CD14-positive monocyte (primary cell): ENCODE data around the gene DNM2. TPM values are rescaled to one million over a fixed set of nuclear protein-coding genes. Genes with fewer than 3 reads are reported as not detected.
A peak's percentile ranks its signal among the peaks of the same experiment; 100 is the strongest.
"Not testable (repeated sequence)": the region's sequence is repeated elsewhere in the genome, so short reads cannot be mapped to it uniquely, and the experiment has no call there.

ENCODE experiments used
- DNase-seq, 3 donors: peaks; one replicate each; pipeline ENCODE4 v3.0.0-alpha.2; 2011 to 2022
- H2AFZ ChIP-seq: 2 replicates; pipeline ENCODE4 v1.6.0; 2012; ENCODE audit warnings: mild to moderate bottlenecking, low read depth, low read length, inconsistent platforms; ENCODE audit not compliant: insufficient read depth, poor library complexity, severe bottlenecking
- H3K27ac ChIP-seq, 2 donors: 1 replicate in 1 of 2; 2 replicates in 1 of 2; pipeline ENCODE4 v1.5.1; 2012 to 2013; ENCODE audit warnings: low read length in 2 of 2, control low read depth in 1 of 2, inconsistent platforms in 1 of 2, low read depth in 1 of 2, mild to moderate bottlenecking in 1 of 2
- H3K27me3 ChIP-seq, 2 donors: one replicate each; pipeline versions ENCODE4 v1.6.0 to v1.6.1; 2011 to 2013; ENCODE audit warnings: low read length in 2 of 2; ENCODE audit not compliant: control insufficient read depth in 2 of 2, insufficient read depth in 2 of 2
- H3K36me3 ChIP-seq, 2 donors: replicated peaks in 1 of 2; 1 replicate in 1 of 2; 2 replicates in 1 of 2; pipeline versions ENCODE4 v1.5.1 to v1.6.1; 2012 to 2013; ENCODE audit warnings: low read length in 2 of 2, control low read depth in 1 of 2, inconsistent platforms in 1 of 2, mild to moderate bottlenecking in 1 of 2; ENCODE audit not compliant: insufficient read depth in 2 of 2, control insufficient read depth in 1 of 2
- H3K4me1 ChIP-seq, 2 donors: 1 replicate in 1 of 2; 2 replicates in 1 of 2; pipeline versions ENCODE4 v1.5.1 to v1.6.1; 2012 to 2013; ENCODE audit warnings: low read length in 2 of 2, control low read depth in 1 of 2, inconsistent platforms in 1 of 2, mild to moderate bottlenecking in 1 of 2, moderate library complexity in 1 of 2; ENCODE audit not compliant: insufficient read depth in 2 of 2, control insufficient read depth in 1 of 2
- H3K4me2 ChIP-seq: replicated peaks from 2 replicates; pipeline ENCODE3; 2012; ENCODE audit warnings: low read length, moderate library complexity, mild to moderate bottlenecking; ENCODE audit not compliant: poor library complexity, severe bottlenecking; ENCODE audit errors: extremely low read depth
- H3K4me3 ChIP-seq, 3 experiments: fragments of 200-600 bp in 1 of 3; sonication (generic) in 1 of 3; replicated peaks in 1 of 3; 1 replicate in 2 of 3; 2 replicates in 1 of 3; pipeline ENCODE4 v1.5.1; 2011 to 2013; ENCODE audit warnings: low read length in 3 of 3, mild to moderate bottlenecking in 3 of 3, control low read depth in 2 of 3, low read depth in 2 of 3, inconsistent platforms in 1 of 3, moderate library complexity in 1 of 3
- H3K79me2 ChIP-seq: 2 replicates; pipeline ENCODE4 v1.6.0; 2012; ENCODE audit warnings: mild to moderate bottlenecking, control low read depth, inconsistent platforms, low read length, moderate library complexity; ENCODE audit not compliant: insufficient read depth
- H3K9ac ChIP-seq: 2 replicates; pipeline ENCODE4 v1.6.0; 2017; ENCODE audit warnings: low read length, mild to moderate bottlenecking; ENCODE audit not compliant: insufficient read depth, poor library complexity, severe bottlenecking
- H3K9me3 ChIP-seq, 2 donors: replicated peaks in 1 of 2; 1 replicate in 1 of 2; 2 replicates in 1 of 2; pipeline versions ENCODE4 v1.5.1 to v1.6.1; 2012 to 2013; ENCODE audit warnings: low read length in 2 of 2, control low read depth in 1 of 2; ENCODE audit not compliant: control insufficient read depth in 1 of 2, insufficient read depth in 1 of 2
- H4K20me1 ChIP-seq: 2 replicates; pipeline ENCODE4 v1.6.0; 2012; ENCODE audit warnings: mild to moderate bottlenecking, low read length, control low read depth, moderate library complexity; ENCODE audit not compliant: insufficient read depth
- H3K27ac Mint-ChIP-seq, 7 donors: one replicate each; pipeline ENCODE4 v1.8.0; 2020; ENCODE audit warnings: mild to moderate bottlenecking in 7 of 7, mixed read lengths in 7 of 7, moderate library complexity in 6 of 7, inconsistent platforms in 2 of 7
- H3K27me3 Mint-ChIP-seq, 3 donors: one replicate each; pipeline ENCODE4 v1.8.0; 2021 to 2022; ENCODE audit warnings: low read depth in 3 of 3, mild to moderate bottlenecking in 3 of 3, mixed read lengths in 3 of 3, moderate library complexity in 3 of 3, inconsistent platforms in 1 of 3
- H3K36me3 Mint-ChIP-seq, 2 donors: one replicate each; pipeline ENCODE4 v1.8.0; 2020; ENCODE audit warnings: mixed read lengths in 2 of 2, inconsistent platforms in 1 of 2, mild to moderate bottlenecking in 1 of 2
- H3K4me1 Mint-ChIP-seq: one replicate; pipeline ENCODE4 v1.8.0; 2020; ENCODE audit warnings: mild to moderate bottlenecking, mixed read lengths
- H3K4me3 Mint-ChIP-seq, 2 donors: one replicate each; pipeline ENCODE4 v1.8.0; 2020; ENCODE audit warnings: mild to moderate bottlenecking in 2 of 2, mixed read lengths in 2 of 2, moderate library complexity in 1 of 2
- H3K9me3 Mint-ChIP-seq, 7 donors: one replicate each; pipeline ENCODE4 v1.8.0; 2020 to 2022; ENCODE audit warnings: mixed read lengths in 7 of 7, mild to moderate bottlenecking in 6 of 7, moderate library complexity in 6 of 7, inconsistent platforms in 2 of 7
- WGBS: methylation state at CpG from one replicate; pipeline ENCODE4 v1.1.5; 2013; ENCODE audit warnings: missing lambda C conversion rate; ENCODE audit not compliant: insufficient coverage; 5-methylcytosine and 5-hydroxymethylcytosine counted together
- intact Hi-C, 2 donors: fragments of 100-400 bp; cut with micrococcal nuclease; formaldehyde crosslinking; loops; one replicate each; pipeline versions ENCODE4 v1.15.0 to v1.15.1; 2023
- polyA plus RNA-seq, 3 donors: library from polyadenylated mRNA; depleted of rRNA in 1 of 3; unstranded in 2 of 3; stranded (reverse) in 1 of 3; fragments of 300-500 nt in 2 of 3; fragments of >200 nt in 1 of 3; fragmentation: Illumina TruSeq in 2 of 3; gene quantifications; 1 replicate in 2 of 3; 2 replicates in 1 of 3; pipeline ENCODE4 v1.2.3, GENCODE V29; 2012 to 2021
- TF ChIP-seq, protein P1 (sequence below): fragments of 200-600 bp; IDR thresholded peaks from one replicate; pipeline ENCODE4 v1.8.0; 2022; ENCODE audit warnings: antibody characterized with exemption, mild to moderate bottlenecking

The DNM2 gene
- polyA plus RNA-seq, 3 donors: 53.0 to 186 (median 69.5) TPM

DNA sequence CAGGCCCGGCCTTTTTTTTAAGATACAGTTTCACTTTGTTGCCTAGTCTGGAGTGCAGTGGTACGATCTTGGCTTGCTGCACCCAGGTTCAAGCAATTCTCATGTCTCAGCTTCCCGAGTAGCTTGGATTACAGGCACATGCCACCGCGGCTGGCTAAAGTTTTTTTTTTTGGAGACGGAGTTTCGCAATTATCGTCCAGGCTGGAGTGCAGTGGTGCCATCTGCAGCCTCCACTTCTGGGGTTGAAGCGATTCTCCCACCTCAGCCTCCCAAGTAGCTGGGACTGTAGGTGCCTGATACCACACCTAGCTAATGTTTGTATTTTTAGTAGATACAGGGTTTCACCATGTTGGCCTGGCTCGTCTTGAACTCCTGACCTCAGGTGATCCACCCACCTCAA lies 148.6 kb downstream of the DNM2 start:
- Histone ChIP-seq H3K9me3 (no peaks in the 10 kb centered on the region), H3K27me3 (no peaks in the 10 kb centered on the region), H3K79me2 (peaks cover 16% of the 10 kb centered on the region), H4K20me1 (peaks cover 17% of the 10 kb centered on the region), H3K27ac (peak overlapping the region in 1 of 2 donors; percentile 26), H3K4me3 (no peak overlapping the region), H2AFZ (no peak overlapping the region), H3K4me1 (peaks cover 43 to 74% of the 10 kb centered on the region in 2 donors), H3K4me2 (no peak overlapping the region), H3K36me3 (peaks cover 25 to 26% of the 10 kb centered on the region in 2 donors), H3K9ac (no peak overlapping the region)
- peaks cover 35 to 52% of the 10 kb centered on the region in 2 donors for H3K36me3 Mint-ChIP-seq
- peaks cover 47% of the 10 kb centered on the region for H3K4me1 Mint-ChIP-seq
- TF ChIP-seq, protein P1, sequence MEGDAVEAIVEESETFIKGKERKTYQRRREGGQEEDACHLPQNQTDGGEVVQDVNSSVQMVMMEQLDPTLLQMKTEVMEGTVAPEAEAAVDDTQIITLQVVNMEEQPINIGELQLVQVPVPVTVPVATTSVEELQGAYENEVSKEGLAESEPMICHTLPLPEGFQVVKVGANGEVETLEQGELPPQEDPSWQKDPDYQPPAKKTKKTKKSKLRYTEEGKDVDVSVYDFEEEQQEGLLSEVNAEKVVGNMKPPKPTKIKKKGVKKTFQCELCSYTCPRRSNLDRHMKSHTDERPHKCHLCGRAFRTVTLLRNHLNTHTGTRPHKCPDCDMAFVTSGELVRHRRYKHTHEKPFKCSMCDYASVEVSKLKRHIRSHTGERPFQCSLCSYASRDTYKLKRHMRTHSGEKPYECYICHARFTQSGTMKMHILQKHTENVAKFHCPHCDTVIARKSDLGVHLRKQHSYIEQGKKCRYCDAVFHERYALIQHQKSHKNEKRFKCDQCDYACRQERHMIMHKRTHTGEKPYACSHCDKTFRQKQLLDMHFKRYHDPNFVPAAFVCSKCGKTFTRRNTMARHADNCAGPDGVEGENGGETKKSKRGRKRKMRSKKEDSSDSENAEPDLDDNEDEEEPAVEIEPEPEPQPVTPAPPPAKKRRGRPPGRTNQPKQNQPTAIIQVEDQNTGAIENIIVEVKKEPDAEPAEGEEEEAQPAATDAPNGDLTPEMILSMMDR: no peak
- intact Hi-C loops: loop anchor here in 1 of 2 donors (5.0 kb wide), 1 partner anchor 84 kb away; no protein-coding TSS in a partner anchor
- H3K9me3 Mint-ChIP-seq: peaks cover 0 to 2% (median 0%) of the 10 kb centered on the region in 7 donors
- peaks cover 0 to 2% (median 2%) of the 10 kb centered on the region in 3 donors for H3K27me3 Mint-ChIP-seq
- DNase-seq: no peak
- peak overlapping the region in 2 of 7 donors; percentile 13 to 26 for H3K27ac Mint-ChIP-seq
- 33% methylated on average over 5 of the region's 10 CpGs for WGBS
- H3K4me3 Mint-ChIP-seq: no peak overlapping the region

DNA sequence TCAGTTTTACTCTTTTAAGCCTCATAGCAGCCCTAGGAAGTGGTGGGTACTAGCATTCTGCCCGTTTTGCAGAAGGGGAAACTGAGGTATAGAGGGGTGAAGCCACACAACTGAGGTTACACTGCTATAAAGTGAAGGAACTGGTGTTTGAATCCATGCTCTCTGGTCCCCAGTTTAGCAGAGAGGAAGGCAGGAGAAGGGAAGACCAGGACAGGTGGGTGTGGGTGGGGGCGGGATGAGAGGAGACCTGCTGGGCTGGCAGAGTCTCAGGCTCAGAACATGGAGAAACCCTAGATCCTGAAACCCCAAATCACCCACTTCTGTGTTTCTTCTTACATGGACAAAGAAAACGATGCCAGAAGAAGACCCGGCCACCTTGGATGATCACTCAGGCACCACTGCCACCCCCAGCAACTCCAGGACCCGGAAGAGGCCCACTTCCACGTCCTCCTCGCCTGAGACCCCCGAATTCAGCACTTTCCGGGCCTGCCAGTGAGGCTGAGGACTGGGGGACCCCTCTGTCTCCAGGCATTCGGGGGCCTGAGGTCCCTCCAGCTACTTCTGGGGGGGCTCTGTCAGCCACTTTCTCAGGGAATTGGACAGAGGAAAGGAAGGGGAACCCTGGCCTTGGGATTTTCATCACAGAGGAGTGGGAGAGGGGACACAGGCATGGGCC lies 151.1 kb downstream of the DNM2 start:
- Histone ChIP-seq H3K9ac (no peak overlapping the region), H3K4me2 (no peak overlapping the region)

DNA sequence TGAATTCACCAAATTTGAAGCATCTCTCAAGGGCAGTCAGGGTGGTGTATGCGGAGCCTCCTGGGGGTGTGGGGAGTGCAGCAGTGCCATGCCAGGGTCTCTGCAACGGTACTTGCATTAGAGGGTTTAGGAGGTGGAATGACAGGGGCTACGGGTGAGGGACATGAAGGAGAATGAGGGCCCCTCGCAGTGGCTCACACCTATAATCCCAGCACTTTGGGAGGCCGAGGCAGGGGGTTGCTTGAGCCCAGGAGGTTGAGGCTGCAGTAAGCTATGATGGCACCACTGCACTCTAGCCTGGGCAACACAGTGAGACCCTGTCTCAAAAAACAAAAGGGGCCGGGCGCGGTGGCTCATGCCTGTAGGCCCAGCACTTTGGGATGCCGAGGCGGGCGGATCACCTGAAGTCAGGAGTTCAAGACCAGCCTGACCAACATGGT lies 152.0 kb downstream of the DNM2 start:
- not testable (repeated sequence) for H3K27me3 Mint-ChIP-seq, H3K9ac ChIP-seq, H3K9me3 ChIP-seq, H3K27me3 ChIP-seq, H3K4me2 ChIP-seq, DNase-seq, H3K4me3 ChIP-seq, H2AFZ ChIP-seq, H3K4me3 Mint-ChIP-seq, H3K9me3 Mint-ChIP-seq
- Mint-ChIP-seq H3K36me3 (peaks cover 24 to 40% of the 10 kb centered on the region in 2 donors), H3K27ac (peak overlapping the region; percentile 47 to 95 (median 87)), H3K4me1 (peaks cover 40% of the 10 kb centered on the region)
- Histone ChIP-seq H4K20me1 (peaks cover 16% of the 10 kb centered on the region), H3K79me2 (peaks cover 25% of the 10 kb centered on the region), H3K27ac (peak overlapping the region in 1 of 2 donors; percentile 23), H3K36me3 (peaks cover 14 to 20% of the 10 kb centered on the region in 2 donors), H3K4me1 (peaks cover 40 to 59% of the 10 kb centered on the region in 2 donors)
- intact Hi-C loops: loop anchor here (5.0 to 10.0 kb wide), 3 partner anchors 33 to 88 kb away; partner anchors contain the start of genes TIMM29 (in 1 of the 2), TMED1 (in 1 of the 2) and YIPF2 (in 1 of the 2)
- 94% methylated on average over 10 of the region's 11 CpGs for WGBS

More for the DNA sequence above, 151.1 kb downstream of the DNM2 start:
- intact Hi-C loops: loop anchor here in 1 of 2 donors (5.0 kb wide), 1 partner anchor 87 kb away; no protein-coding TSS in a partner anchor
- TF ChIP-seq, protein P1: no peak
- Histone ChIP-seq H4K20me1 (peaks cover 25% of the 10 kb centered on the region), H3K36me3 (peaks cover 14 to 21% of the 10 kb centered on the region in 2 donors), H3K4me3 (no peak overlapping the region), H3K9me3 (no peaks in the 10 kb centered on the region), H2AFZ (no peak overlapping the region), H3K79me2 (peaks cover 25% of the 10 kb centered on the region), H3K27me3 (peaks cover 0 to 8% of the 10 kb centered on the region in 2 donors), H3K27ac (peak overlapping the region; percentile 17 to 23), H3K4me1 (peaks cover 48 to 67% of the 10 kb centered on the region in 2 donors)
- peaks cover 0 to 2% (median 0%) of the 10 kb centered on the region in 7 donors for H3K9me3 Mint-ChIP-seq
- H3K36me3 Mint-ChIP-seq: peaks cover 30 to 45% of the 10 kb centered on the region in 2 donors
- peaks cover 46% of the 10 kb centered on the region for H3K4me1 Mint-ChIP-seq
- H3K27me3 Mint-ChIP-seq: peaks cover 7 to 9% (median 7%) of the 10 kb centered on the region in 3 donors
- WGBS: 93% methylated on average over 8 of the region's 10 CpGs
- H3K4me3 Mint-ChIP-seq: no peak overlapping the region
- DNase-seq: no peak
- peak overlapping the region in 4 of 7 donors; percentile 36 to 81 (median 66) for H3K27ac Mint-ChIP-seq
